HL-60 (cell line): ENCODE measurements around the gene CANT1.

Experiments used
- DNase-seq, 2 experiments: peaks; one replicate each; pipeline ENCODE4 v3.0.0-alpha.2; 2010 to 2020; ENCODE audit warnings: low read depth in 1 of 2, low spot score in 1 of 2
- H3K27ac ChIP-seq: fragments of 250-450 bp; sonication (Bioruptor Pico); replicated peaks from 2 replicates; pipeline ENCODE4 v1.5.1; 2020; ENCODE audit warnings: mild to moderate bottlenecking, moderate library complexity
- H3K27me3 ChIP-seq: fragments of 250-450 bp; sonication (Bioruptor Pico); 2 replicates; pipeline ENCODE4 v1.5.1; 2021; ENCODE audit warnings: mild to moderate bottlenecking, moderate library complexity; ENCODE audit not compliant: insufficient read depth, poor library complexity, severe bottlenecking
- H3K4me3 ChIP-seq: replicated peaks from 2 replicates; pipeline ENCODE4 v1.5.1; 2011; ENCODE audit warnings: mild to moderate bottlenecking, control low read depth, low read length; ENCODE audit not compliant: insufficient read depth
- CTCF ChIP-seq: IDR thresholded peaks from one replicate; pipeline ENCODE4 v1.5.1; 2011; ENCODE audit warnings: low read length, control low read depth, inconsistent platforms; ENCODE audit not compliant: insufficient read depth
- GABPA ChIP-seq: IDR thresholded peaks from 2 replicates; pipeline ENCODE4 v1.6.1; 2012; ENCODE audit warnings: low read depth
- POLR2AphosphoS5 ChIP-seq: IDR thresholded peaks from 2 replicates; pipeline ENCODE4 v1.6.1; 2012; ENCODE audit warnings: low read depth
- REST ChIP-seq: IDR thresholded peaks from 2 replicates; pipeline ENCODE4 v1.6.1; 2012; ENCODE audit warnings: low read depth; ENCODE audit not compliant: insufficient replicate concordance
- SPI1 ChIP-seq: IDR thresholded peaks from 2 replicates; pipeline ENCODE4 v1.6.1; 2012; ENCODE audit warnings: low read depth, mild to moderate bottlenecking, borderline replicate concordance

CANT1 gene

GRCh38 chr17:79028496-79029326, 19.1 kb upstream of the CANT1 start:
- H3K27ac ChIP-seq: no peak overlapping the region
- TF ChIP-seq SPI1: no peak
- no peak for TF ChIP-seq CTCF
- TF ChIP-seq GABPA: no peak
- no peak for TF ChIP-seq REST
- no peak for TF ChIP-seq POLR2AphosphoS5
- no peak overlapping the region for H3K4me3 ChIP-seq
- peaks cover 53% of the 10 kb centered on the region for H3K27me3 ChIP-seq
- no peak for DNase-seq

- no peak overlapping the region for H3K4me3 ChIP-seq
- peaks cover 60% of the 10 kb centered on the region for H3K27me3 ChIP-seq
- no peak for TF ChIP-seq CTCF
- TF ChIP-seq REST: no peak
- TF ChIP-seq GABPA: no peak
- no peak for TF ChIP-seq POLR2AphosphoS5
- TF ChIP-seq SPI1: no peak
- no peak for DNase-seq
- H3K27ac ChIP-seq: no peak overlapping the region
Measured at GRCh38 chr17:79027925-79028491, 18.4 kb upstream of the CANT1 start.

GRCh38 chr17:79027274-79027924, 17.8 kb upstream of the CANT1 start:
- H3K4me3 ChIP-seq: no peak overlapping the region
- peaks cover 66% of the 10 kb centered on the region for H3K27me3 ChIP-seq
- TF ChIP-seq SPI1 (no peak), CTCF (no peak), GABPA (no peak), REST (no peak), POLR2AphosphoS5 (no peak)
- H3K27ac ChIP-seq: no peak overlapping the region
- no peak for DNase-seq
